Neural cell (in vitro differentiated cells): ENCODE data around the gene KRTAP10-9.

Source experiments
- EP300 ChIP-seq: fragments of 450-650 bp; conservative IDR thresholded peaks from 2 replicates; pipeline ENCODE4 v1.6.1; 2014; ENCODE audit warnings: antibody characterized with exemption, mild to moderate bottlenecking, moderate library complexity; ENCODE audit not compliant: poor library complexity, severe bottlenecking
- EZH2 ChIP-seq: fragments of 200-600, 300-800 bp; shearing (Covaris generic), sonication (generic); IDR thresholded peaks from 2 replicates; pipeline ENCODE4 v1.6.1; 2014; ENCODE audit warnings: antibody characterized with exemption, low read length, borderline replicate concordance, mild to moderate bottlenecking; ENCODE audit not compliant: insufficient read depth, poor library complexity, severe bottlenecking
- MXI1 ChIP-seq: fragments of 450-650 bp; conservative IDR thresholded peaks from 2 replicates; pipeline ENCODE4 v1.6.1; 2014; ENCODE audit warnings: antibody characterized with exemption, mild to moderate bottlenecking; ENCODE audit not compliant: poor library complexity, severe bottlenecking
- POLR2AphosphoS5 ChIP-seq: IDR thresholded peaks from 2 replicates; pipeline ENCODE4 v1.6.1; 2012
- RAD21 ChIP-seq: fragments of 450-650 bp; conservative IDR thresholded peaks from 2 replicates; pipeline ENCODE4 v1.6.1; 2014; ENCODE audit warnings: antibody characterized with exemption, mild to moderate bottlenecking, moderate library complexity
- TAF1 ChIP-seq: IDR thresholded peaks from 2 replicates; pipeline ENCODE4 v1.6.1; 2012; ENCODE audit warnings: low read depth
- TF ChIP-seq, protein P1 (sequence below): fragments of 450-650 bp; IDR thresholded peaks from 2 replicates; pipeline ENCODE4 v1.5.1; 2014; ENCODE audit warnings: antibody characterized with exemption, mild to moderate bottlenecking, moderate library complexity; ENCODE audit not compliant: poor library complexity, severe bottlenecking
- TF ChIP-seq, protein P2 (sequence below): IDR thresholded peaks from 2 replicates; pipeline ENCODE4 v1.6.1; 2012; ENCODE audit warnings: borderline replicate concordance

DNA sequence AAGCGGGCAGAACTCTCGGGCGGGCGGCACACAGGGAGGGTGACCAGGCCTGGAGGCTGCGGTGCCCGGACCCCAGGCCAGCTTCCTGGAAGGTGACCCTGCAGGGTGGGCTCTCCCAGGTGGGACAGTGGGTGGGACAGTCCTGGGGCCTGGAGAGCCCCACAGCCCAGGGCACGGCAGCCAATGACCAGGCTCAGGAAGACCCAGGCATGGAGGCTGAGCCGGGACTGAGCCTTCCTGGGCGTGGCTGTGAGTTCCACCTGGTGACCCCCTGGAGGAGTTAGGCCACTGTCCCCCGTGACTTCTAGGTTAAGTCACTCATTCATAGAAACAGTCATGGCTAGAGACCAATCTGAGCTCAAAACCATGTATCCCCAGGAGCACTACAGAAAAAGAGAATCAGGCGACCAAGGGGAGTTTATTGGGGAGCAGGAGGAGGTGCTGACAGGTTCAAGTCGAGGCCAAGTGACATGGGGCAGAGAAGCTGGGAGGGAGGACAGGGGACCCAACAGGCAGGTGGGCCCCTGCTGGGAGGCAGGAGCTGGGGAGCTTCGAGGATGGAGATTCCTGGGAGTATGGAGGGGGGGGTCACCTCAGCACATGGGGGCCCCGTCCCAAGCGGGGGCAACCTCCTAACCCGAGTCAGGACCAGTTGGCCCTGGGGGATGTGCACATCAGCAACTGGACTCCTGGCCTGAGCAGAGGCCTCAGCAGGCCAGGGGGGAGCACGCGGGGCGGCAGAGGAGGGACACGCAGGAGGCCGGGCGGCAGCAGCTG lies 47.6 kb upstream of the KRTAP10-9 start:
- TF ChIP-seq POLR2AphosphoS5 (no peak), EZH2 (no peak), TAF1 (no peak), EP300 (no peak), MXI1 (no peak), RAD21 (no peak)
- TF ChIP-seq, protein P1, sequence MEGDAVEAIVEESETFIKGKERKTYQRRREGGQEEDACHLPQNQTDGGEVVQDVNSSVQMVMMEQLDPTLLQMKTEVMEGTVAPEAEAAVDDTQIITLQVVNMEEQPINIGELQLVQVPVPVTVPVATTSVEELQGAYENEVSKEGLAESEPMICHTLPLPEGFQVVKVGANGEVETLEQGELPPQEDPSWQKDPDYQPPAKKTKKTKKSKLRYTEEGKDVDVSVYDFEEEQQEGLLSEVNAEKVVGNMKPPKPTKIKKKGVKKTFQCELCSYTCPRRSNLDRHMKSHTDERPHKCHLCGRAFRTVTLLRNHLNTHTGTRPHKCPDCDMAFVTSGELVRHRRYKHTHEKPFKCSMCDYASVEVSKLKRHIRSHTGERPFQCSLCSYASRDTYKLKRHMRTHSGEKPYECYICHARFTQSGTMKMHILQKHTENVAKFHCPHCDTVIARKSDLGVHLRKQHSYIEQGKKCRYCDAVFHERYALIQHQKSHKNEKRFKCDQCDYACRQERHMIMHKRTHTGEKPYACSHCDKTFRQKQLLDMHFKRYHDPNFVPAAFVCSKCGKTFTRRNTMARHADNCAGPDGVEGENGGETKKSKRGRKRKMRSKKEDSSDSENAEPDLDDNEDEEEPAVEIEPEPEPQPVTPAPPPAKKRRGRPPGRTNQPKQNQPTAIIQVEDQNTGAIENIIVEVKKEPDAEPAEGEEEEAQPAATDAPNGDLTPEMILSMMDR: no peak
- TF ChIP-seq, protein P2, sequence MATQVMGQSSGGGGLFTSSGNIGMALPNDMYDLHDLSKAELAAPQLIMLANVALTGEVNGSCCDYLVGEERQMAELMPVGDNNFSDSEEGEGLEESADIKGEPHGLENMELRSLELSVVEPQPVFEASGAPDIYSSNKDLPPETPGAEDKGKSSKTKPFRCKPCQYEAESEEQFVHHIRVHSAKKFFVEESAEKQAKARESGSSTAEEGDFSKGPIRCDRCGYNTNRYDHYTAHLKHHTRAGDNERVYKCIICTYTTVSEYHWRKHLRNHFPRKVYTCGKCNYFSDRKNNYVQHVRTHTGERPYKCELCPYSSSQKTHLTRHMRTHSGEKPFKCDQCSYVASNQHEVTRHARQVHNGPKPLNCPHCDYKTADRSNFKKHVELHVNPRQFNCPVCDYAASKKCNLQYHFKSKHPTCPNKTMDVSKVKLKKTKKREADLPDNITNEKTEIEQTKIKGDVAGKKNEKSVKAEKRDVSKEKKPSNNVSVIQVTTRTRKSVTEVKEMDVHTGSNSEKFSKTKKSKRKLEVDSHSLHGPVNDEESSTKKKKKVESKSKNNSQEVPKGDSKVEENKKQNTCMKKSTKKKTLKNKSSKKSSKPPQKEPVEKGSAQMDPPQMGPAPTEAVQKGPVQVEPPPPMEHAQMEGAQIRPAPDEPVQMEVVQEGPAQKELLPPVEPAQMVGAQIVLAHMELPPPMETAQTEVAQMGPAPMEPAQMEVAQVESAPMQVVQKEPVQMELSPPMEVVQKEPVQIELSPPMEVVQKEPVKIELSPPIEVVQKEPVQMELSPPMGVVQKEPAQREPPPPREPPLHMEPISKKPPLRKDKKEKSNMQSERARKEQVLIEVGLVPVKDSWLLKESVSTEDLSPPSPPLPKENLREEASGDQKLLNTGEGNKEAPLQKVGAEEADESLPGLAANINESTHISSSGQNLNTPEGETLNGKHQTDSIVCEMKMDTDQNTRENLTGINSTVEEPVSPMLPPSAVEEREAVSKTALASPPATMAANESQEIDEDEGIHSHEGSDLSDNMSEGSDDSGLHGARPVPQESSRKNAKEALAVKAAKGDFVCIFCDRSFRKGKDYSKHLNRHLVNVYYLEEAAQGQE: no peak
